ENCODE results near the gene DCC.

The DCC gene

GRCh38 chr18:53281406-53281805 is 941.4 kb downstream of the DCC start:
- DNase-seq = no peak

DNA sequence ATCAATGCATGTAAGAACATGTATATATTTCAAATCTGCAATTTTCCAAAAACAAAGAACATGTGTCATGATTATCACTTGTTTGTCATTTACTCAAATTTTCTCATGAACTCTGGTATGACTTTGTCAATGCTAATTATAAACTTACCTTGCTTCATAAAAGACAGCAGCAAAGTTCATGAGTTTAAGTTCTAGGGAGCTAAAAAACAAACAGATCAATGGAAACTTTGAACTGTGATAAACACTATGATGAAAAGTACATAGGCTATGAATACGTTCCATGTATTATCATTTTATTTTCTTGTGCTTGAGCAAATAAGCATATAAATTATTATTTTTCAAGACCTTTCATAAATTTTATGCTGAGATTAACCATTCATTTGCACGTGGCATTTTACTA is 943.7 kb downstream of the DCC start:
- no peak for DNase-seq

DNA sequence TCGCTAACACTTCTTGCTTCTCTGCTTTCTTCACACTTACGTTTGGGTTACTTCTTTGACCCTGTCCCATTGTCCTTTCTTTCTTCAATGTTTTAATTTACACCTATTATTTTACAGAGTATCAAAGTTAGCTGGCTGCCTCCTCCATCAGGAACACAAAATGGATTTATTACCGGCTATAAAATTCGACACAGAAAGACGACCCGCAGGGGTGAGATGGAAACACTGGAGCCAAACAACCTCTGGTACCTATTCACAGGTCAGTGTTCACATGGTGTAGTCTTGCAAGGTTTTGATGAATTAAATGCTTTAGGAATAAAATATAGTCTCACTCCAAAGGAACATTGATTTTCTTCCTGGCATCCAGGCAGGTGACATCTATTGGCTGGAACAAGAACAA is 965.5 kb downstream of the DCC start:
- DNase-seq = no peak

DNA sequence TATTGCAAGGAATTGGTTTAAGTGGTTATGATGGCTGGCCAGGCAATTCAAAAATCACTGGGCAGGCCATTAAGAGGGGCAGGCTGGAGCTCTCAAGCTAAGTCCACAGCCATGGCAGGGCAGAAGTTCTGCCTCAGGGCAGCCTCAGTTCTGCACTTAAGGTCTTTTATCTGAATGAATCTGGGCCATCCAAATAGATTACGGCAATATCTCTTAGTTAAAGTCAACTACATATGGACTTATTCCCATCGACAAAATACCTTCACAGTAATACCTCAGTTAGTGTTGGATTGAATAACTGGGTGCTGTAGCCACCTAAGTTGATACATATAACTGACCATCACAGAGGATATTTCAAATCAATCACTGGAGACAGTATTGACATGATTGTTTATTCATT is 979.6 kb downstream of the DCC start:
- no peak for DNase-seq

GRCh38 chr18:53322163-53322562 is 982.2 kb downstream of the DCC start:
- no peak for DNase-seq

- no peak for DNase-seq
Observed at GRCh38 chr18:53324353-53324752, 984.4 kb downstream of the DCC start.

GRCh38 chr18:53360501-53361443 is 1020.8 kb downstream of the DCC start:
- no peak for DNase-seq

- no peak for DNase-seq
Observed at GRCh38 chr18:53375621-53376020, 1035.6 kb downstream of the DCC start.

DNA sequence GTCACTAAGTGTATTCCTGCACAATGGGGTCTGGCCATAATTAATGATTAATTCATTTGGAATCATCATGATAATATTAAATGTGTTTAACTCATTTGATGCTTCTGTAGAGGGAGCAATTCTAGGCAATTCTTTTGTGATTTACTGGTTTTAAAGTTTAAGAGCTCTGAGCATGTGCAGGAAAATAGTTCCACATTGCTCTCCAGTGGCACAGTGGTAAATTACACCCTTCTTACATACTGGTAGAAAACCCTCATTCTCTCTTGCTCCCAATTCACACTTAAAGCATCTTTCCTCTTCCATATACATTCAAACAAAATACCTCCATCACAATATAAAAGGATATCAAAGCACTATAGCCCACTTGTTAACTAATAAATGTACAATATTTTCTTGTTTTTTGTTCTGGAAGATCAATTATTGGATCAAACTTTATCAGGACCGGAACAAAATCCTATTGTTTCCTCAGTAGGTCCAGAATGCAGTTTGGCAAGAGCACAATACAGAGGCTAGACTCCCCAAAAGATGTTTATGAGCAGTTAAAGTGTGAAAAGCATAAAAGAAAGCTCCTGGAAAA is 1040.2 kb downstream of the DCC start:
- no peak for DNase-seq

DNA sequence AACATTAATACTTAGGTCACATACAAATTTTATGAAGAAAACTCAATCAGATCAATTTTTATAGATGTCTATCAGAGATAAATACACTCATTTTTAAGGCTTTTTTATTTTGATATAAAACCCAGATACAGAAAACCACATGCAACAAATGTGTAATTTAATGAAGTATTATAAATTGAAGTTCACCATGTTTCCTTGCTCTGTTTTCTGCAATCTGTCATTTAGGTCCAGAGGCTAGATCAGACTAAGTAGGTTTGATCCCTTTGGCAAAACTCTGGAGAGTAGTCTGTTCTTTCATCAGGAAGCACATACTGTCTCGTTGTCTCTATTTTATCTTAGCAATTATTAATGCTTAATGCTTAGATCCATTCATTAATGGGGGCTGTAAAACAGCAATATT is 1042.9 kb downstream of the DCC start:
- DNase-seq = no peak

DNA sequence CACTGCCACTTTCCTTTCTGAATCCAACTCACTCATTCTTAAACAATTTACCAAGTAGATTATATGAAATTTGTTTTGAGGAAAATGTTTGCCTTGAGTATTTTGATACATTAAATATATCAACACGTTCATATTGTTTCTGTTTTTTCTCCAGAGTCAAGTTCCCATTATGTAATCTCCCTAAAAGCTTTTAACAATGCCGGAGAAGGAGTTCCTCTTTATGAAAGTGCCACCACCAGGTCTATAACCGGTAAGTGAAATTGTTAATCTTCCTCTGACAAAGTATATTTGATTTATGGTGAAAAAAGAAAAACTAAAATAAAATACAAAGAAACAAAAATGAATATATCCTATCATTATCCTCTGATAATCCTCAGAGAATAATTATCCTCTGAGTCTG is 1045.9 kb downstream of the DCC start:
- no peak for DNase-seq

GRCh38 chr18:53387581-53387980 is 1047.6 kb downstream of the DCC start:
- no peak for DNase-seq

- no peak for DNase-seq
Observed at GRCh38 chr18:53402670-53403069, 1062.7 kb downstream of the DCC start.

GRCh38 chr18:53408271-53408670 is 1068.3 kb downstream of the DCC start:
- DNase-seq = no peak

GRCh38 chr18:53411511-53411910 is 1071.5 kb downstream of the DCC start:
- DNase-seq = no peak

DNA sequence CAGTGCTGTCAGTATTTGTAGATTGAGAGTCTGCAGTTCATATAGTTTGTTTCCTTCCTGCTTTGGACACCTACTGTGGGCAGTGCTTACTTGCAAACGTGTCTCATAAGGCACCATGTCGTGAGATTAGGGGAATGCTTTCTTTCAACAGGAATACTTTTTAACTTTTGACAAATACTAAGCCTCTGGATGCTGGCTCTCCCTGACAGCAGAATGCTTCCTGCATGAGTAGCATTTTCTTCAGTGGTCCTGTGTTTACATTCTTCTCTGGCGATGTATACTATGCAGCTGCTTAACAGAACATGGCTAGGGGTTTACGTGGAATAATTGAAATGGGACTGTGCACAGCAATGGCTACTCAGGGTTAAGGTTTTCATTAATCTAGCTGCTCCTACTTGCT is 1077.0 kb downstream of the DCC start:
- DNase-seq = no peak

DNA sequence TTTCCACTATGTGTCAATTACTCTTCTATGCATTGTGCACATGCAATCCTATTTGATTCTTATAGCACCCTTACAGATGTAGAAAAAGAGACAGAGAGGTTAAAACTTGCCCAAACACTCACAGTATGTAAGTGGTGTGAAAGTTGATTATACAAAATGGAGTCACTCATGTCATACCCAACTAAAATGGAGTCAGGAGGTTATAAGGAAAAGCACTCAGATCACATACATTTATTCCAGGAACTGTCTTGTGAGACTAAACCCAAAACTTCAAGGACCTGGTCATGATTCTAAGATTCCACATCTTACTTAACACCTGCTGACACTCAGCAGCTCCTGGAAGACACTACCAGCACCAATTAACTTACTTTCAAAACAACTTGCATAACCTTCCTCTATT is 1081.9 kb downstream of the DCC start:
- DNase-seq = no peak

DNA sequence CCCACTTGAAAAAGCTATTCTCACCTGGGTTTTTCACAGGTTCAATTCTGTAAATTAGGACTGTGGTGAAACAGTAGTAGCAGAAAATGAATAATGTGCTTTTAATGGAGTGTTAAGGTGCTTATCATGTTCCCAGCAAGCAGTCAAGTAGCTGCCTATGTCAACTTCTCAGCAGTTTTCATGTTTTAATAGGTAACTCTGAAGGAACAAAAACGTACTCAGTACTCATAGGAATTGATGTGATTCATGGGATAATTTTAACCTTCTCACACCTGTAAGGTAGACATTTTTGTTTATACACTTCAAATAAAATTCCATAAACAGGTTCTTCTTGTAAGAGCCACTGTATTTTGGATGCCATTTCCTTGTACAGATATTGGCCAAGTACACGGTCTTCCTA is 1082.9 kb downstream of the DCC start:
- no peak for DNase-seq

- DNase-seq = no peak
Observed at GRCh38 chr18:53426666-53427184, 1086.7 kb downstream of the DCC start.

DNA sequence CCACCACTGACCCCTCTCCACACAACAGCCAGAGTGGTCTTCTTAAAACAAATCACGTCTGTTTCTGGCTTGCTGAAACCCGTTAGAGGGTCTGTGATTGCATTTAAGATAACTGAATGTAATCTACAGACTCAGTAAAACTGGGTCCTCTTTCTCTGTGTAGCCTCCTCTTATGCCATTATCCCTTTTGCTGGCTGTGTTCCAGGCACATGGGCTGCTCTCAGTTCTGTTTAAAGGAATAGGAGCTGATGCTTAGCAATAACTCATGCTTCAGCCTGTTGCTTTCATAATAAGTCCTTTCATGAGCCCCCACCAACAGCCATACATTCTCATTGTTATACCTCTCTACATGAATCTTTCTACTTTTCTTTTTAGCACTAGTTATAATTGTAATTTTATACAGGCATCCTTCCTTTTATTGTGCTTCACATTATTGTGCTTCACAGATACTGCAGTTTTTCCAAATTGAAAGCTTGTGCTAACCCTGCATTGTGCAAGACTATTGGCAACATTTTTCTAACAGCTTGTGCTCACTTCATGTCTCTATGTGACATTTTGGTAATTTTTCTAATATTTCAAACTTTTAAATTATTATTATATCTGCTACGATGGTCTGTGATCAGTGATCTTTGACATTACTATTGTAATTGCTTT is 1101.9 kb downstream of the DCC start:
- no peak for DNase-seq

DNA sequence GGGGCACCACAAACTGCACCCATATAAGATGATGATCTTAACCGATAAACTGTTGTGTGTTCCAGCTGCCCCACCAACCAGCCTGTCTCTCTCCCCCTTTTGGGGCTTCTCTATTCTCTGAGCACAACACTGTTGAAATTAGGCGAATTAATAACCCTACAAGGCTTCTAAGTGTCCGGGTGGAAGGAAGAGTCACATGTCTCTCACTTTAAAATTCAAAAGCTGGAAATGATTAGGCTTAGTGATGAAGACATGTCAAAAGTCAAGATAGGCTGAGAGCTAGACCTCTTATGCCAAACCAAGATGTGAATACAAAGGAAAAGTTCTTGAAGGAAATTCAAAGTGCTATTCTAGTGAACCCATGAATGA is 1102.4 kb downstream of the DCC start:
- DNase-seq = no peak

- no peak for DNase-seq
Observed at GRCh38 chr18:53443336-53443735, 1103.3 kb downstream of the DCC start.

DNA sequence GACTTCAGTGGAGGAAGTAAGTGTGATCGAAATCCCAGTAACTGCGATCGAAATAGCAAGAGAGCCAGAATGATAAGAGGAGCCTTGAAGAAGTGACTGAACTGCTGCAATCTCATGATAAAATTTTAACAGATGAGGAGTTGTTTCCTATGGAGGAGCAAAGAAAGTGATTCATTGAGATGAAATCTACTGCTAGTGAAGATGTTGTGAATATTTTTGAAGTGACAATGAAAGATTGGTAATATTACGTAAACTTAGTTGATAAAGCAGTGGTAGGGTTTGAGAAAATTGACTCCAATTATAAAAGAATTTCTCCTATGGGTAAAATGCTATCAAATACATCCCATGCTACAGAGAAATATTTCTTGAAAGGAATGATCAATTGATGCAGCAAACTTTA is 1103.8 kb downstream of the DCC start:
- DNase-seq = no peak

- no peak for DNase-seq
Observed at GRCh38 chr18:53451902-53452301, 1111.9 kb downstream of the DCC start.

Data from NK-92 treated with Interleukin-12 subunit alpha and Interleukin-12 subunit beta, amount 100 ng/mL, for 24 hours (cell line).